Astrocyte of the cerebellum (primary cell): ENCODE data around the gene GXYLT2.

Experiments
- DNase-seq: peaks from one replicate; pipeline ENCODE4 v3.0.0-alpha.2; 2011; ENCODE audit warnings: low read depth
- H3K4me3 ChIP-seq: 2 replicates; pipeline ENCODE4 v1.5.1; 2011; ENCODE audit warnings: mild to moderate bottlenecking, low read depth, low read length, moderate library complexity
- in situ Hi-C: cut with HindIII; loops from 2 replicates; pipeline ENCODE4 v1.10.0; 2017; ENCODE audit warnings: low sequenced_read_pairs
- TF ChIP-seq, protein P1 (sequence below): IDR thresholded peaks from 2 replicates; pipeline ENCODE4 v1.5.1; 2012; ENCODE audit warnings: low read length, low read depth, moderate library complexity, mild to moderate bottlenecking; ENCODE audit errors: missing control alignments

The GXYLT2 gene

DNA sequence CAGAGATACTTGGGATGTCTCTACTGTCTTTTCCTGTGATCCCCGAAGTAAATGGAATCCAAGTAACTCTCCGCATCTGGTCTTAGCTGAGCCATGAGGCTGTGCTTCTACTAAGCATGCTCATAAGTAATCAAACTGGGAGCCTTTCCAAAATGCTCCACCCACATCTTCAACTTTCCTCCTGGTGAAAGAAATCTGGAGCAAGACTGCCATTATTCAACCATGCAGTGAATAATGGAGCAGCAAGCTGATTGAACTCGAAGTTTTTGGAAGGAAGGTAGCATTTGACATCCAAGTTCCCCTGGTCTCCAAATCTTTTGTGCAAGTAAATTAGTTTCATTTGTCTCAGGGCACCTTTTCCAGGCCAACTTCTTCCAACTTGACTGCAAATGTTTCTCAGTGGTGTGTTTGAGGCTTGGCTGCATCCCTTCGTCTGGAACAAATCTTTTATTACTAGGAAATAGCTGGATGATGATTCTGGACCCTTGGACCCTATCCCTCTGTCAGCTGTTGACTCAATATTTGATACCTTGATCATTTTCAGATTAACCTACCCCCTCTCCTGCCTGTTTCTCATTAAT is 19.4 kb downstream of the GXYLT2 start:
- in situ Hi-C loops: no loop called here
- DNase-seq: peak; percentile 95
- TF ChIP-seq, protein P1, sequence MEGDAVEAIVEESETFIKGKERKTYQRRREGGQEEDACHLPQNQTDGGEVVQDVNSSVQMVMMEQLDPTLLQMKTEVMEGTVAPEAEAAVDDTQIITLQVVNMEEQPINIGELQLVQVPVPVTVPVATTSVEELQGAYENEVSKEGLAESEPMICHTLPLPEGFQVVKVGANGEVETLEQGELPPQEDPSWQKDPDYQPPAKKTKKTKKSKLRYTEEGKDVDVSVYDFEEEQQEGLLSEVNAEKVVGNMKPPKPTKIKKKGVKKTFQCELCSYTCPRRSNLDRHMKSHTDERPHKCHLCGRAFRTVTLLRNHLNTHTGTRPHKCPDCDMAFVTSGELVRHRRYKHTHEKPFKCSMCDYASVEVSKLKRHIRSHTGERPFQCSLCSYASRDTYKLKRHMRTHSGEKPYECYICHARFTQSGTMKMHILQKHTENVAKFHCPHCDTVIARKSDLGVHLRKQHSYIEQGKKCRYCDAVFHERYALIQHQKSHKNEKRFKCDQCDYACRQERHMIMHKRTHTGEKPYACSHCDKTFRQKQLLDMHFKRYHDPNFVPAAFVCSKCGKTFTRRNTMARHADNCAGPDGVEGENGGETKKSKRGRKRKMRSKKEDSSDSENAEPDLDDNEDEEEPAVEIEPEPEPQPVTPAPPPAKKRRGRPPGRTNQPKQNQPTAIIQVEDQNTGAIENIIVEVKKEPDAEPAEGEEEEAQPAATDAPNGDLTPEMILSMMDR: no peak
- no peak overlapping the region for H3K4me3 ChIP-seq

DNA sequence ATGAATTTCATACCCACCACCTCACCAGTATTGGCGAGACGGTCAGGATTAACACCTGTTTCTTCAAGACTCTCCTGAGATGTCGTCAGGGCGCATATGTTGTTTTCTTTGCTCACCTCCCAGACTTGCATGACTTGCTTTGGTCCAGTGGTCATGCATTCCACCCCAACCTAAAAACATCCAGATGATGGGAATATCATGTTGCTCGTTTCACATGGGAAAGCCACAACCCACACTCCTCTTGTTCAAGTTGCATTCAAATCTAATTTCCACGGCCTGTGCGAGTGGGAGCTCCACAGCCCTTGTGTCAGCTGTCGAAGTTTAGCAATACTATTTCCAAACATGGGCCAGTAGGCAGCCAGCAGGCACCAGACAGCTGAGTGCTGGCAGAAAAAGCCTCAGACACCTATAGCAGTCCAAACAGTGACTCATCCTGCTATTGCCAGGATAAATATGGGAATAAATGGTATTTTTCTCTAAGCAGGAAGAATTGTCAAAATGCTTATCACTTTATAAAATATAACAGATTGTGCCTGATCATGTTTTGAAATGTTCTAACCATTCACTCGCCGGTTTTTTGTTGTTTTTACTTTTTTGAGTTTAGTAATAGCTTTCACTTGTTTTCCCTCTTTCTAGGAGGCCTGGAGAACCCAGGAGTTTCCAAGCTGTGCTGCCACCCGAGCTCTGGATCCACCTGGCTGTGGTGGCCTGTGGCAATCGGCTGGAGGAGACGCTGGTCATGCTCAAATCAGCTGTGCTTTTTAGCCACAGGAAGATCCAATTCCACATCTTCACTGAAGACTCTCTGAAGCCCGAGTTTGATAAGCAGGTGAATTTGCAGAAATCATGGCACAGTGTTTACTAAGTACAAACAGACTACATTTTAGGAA is 20.1 kb downstream of the GXYLT2 start:
- in situ Hi-C loops: no loop called here
- no peak overlapping the region for H3K4me3 ChIP-seq
- peak; percentile 99 for DNase-seq
- TF ChIP-seq, protein P1: no peak

DNA sequence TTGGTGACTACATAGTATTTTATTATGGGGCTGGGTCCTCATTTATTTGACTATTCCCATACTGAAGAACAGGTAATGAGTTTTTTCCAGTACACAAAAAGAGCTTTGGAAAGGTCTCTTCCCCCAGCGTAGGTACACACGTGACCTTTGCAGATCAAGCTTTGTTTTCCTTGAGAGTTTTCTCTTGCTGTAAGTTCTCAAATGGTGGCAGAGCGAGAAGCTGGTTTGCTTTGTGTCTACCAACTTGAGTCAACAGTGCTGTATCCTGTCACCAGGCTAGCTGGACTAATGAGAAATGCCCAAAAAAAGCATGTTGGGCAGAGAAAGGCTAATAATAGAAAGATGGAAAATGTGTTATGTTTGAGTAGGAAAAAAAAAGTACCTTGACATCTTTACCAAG is 21.7 kb downstream of the GXYLT2 start:
- in situ Hi-C loops: no loop called here
- no peak overlapping the region for H3K4me3 ChIP-seq
- TF ChIP-seq, protein P1: no peak
- DNase-seq: no peak

DNA sequence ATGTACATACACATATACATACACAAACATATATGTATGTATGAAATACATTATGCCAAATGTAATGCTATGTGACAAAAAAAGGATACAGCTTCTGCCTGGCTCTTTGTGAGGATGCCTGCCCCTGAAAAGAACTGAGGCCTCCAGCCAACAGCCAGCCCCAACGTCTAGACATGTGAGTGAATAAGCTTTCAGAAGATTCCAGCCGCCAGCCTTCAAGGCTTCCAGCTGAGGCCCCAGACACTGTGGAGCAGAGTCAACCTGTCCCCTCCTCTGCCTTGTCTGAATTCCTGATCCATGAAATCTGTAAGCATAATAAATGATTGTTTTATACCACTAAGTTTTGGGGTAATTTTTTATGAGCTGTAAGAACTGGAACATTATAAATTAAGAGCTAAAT is 24.7 kb downstream of the GXYLT2 start:
- DNase-seq: no peak
- H3K4me3 ChIP-seq: no peak overlapping the region
- TF ChIP-seq, protein P1: no peak
- in situ Hi-C loops: no loop called here

DNA sequence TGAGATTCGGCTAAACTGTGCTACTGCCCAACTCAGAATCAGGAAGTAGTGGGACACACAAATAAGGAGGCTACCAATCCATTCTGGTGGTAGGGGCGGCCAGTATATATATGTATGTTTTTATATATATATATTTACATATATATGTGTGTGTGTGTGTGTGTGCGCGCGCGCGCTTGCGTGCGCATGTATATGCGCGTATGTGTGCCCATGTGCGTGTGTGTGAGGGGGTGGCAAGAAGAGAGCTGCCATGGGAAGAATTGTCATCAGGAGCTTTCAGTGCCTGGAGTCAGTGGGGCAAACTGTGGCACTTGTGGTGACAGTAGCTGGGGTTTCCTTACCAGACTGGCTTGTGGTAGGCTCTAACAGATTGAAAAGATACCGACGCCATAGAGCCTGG is 26.5 kb downstream of the GXYLT2 start:
- H3K4me3 ChIP-seq: no peak overlapping the region
- no peak for DNase-seq
- TF ChIP-seq, protein P1: no peak
- in situ Hi-C loops: no loop called here

DNA sequence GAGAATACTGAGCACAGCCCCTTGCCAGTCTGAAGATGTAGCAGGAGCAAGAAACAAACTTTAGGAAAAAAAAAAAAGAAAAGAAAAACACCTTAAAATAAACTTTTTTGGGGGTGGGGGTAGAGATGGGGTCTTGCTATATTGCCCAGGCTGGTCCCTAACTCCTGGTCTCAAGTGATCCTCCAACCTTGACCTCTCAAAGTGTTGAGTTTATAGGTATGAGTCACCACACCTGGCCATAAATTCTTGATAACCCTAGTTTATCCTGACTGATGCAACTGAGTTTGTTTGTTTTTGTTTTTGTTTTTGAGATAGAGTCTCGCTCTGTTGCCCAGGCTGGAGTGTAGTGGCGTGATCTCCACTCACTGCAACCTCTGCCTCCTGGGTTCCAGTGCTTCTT is 28.4 kb downstream of the GXYLT2 start:
- DNase-seq: no peak
- TF ChIP-seq, protein P1: no peak
- H3K4me3 ChIP-seq: no peak overlapping the region
- in situ Hi-C loops: no loop called here
